Activated CD8-positive, alpha-beta memory T cell treated with anti-CD3 and anti-CD28 coated beads, Interleukin-2, amount 10 ng/mL, durations not matched to agents 7 days and 5 days (primary cell): ENCODE measurements around the gene SPRR4. TPM values are rescaled to one million over a fixed set of nuclear protein-coding genes. Genes with fewer than 3 reads are reported as not detected.

Experiments used
- ATAC-seq: fragments of 150-1000 bp; cut with Tn5 transposase; one replicate; pipeline ENCODE4 v1.10.0; 2021; ENCODE audit warnings: moderate library complexity
- CTCF ChIA-PET: fragments of 350-600 bp; sonication (Branson Sonifier 250); formaldehyde crosslinking; loops from one replicate; lab custom pipeline; 2021; ENCODE audit warnings: antibody characterized with exemption; lab: Charles Lee
- DNase-seq: peaks from one replicate; pipeline ENCODE4 v3.0.0-alpha.2; 2020
- H3K27ac Mint-ChIP-seq: one replicate; pipeline ENCODE4 v1.8.0; 2021; ENCODE audit warnings: mild to moderate bottlenecking, mixed read lengths
- H3K27me3 Mint-ChIP-seq: one replicate; pipeline ENCODE4 v1.8.0; 2021; ENCODE audit warnings: mixed read lengths
- H3K36me3 Mint-ChIP-seq: one replicate; pipeline ENCODE4 v1.8.0; 2021; ENCODE audit warnings: mild to moderate bottlenecking, mixed read lengths
- H3K4me1 Mint-ChIP-seq: one replicate; pipeline ENCODE4 v1.8.0; 2021; ENCODE audit warnings: mixed read lengths
- H3K4me3 Mint-ChIP-seq: one replicate; pipeline ENCODE4 v1.8.0; 2021; ENCODE audit warnings: mild to moderate bottlenecking, moderate library complexity, mixed read lengths
- H3K9me3 Mint-ChIP-seq: one replicate; pipeline ENCODE4 v1.8.0; 2022; ENCODE audit warnings: low read depth, mixed read lengths
- total RNA-seq, 2 experiments: library from RNA; stranded (reverse); gene quantifications; one replicate each; pipeline ENCODE4 v1.2.3, GENCODE V29; 2021

SPRR4 gene
- total RNA-seq, 2 experiments from 2014 or later, result not detected

- Mint-ChIP-seq H3K4me1 (no peaks in the 10 kb centered on the region), H3K27ac (no peak overlapping the region), H3K4me3 (no peak overlapping the region), H3K9me3 (no peaks in the 10 kb centered on the region), H3K27me3 (peaks cover 8% of the 10 kb centered on the region), H3K36me3 (no peaks in the 10 kb centered on the region)
- CTCF ChIA-PET, result no interaction called here
- ATAC-seq (no peak), DNase-seq (no peak)
Measured at GRCh38 chr1:152977614-152978013, 7.2 kb downstream of the SPRR4 start.

DNA sequence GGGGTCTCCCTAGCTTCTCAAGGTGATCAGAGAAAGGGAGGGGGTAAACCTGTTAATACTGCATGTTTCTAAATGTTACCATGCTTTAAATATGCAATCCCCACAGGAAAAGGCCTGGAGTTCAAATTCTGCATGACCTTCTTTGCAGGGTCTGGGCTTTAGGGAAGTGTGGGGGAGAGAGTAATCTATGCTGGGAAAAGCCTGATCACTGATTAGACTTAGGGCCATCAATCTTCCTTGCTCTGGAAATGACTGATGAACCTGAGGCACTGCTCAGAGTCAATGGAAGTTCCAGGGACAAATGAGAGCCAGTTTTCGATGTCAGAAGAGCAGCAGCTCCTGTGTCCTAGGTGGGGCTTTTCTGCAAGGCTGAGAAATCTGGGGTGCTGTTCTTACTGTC, 10.2 kb downstream of the SPRR4 start:
- no peak overlapping the region for H3K27ac Mint-ChIP-seq
- H3K36me3 Mint-ChIP-seq, result no peaks in the 10 kb centered on the region
- no peak for DNase-seq
- no peak overlapping the region for H3K4me3 Mint-ChIP-seq
- no peaks in the 10 kb centered on the region for H3K9me3 Mint-ChIP-seq
- peaks cover 10% of the 10 kb centered on the region for H3K27me3 Mint-ChIP-seq
- no peaks in the 10 kb centered on the region for H3K4me1 Mint-ChIP-seq
- CTCF ChIA-PET, result no interaction called here
- no peak for ATAC-seq

DNA sequence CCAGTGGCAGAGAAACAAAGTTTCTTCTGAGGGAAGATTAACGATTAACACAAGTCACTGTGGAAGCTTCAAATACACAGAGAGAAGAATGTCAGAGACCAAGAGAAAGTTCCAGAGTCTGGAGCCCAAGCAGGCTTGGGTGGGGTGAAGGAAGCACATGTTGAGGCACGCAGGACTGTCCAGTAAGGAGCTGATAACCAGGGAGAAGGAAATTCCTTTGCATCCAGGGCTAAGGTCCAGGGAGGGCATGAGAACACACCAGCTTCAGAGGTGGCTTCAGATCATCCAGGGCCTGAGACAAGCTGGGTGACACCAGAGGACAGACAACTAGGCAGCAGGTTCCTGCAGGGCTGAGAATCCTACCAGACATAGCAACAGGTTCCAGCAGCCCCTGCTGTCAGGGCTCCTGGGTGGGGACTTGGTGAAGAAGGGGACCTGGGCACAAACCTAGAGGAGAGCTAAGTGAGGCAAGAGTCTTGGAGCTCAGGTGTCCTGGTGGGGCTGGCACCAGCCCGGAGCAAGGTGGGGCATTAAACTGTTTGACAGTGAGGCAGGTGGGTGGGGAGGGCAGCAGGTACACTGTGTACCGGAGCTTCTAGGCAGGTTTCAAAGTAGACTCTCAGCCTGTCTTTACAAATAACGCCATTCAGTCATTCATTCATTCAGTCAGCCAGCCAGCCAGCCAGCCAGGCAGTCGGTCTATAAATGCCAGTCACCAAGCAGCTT, 10.9 kb downstream of the SPRR4 start:
- H3K36me3 Mint-ChIP-seq, result no peaks in the 10 kb centered on the region
- H3K4me1 Mint-ChIP-seq, result no peaks in the 10 kb centered on the region
- CTCF ChIA-PET, result no interaction called here
- H3K4me3 Mint-ChIP-seq, result no peak overlapping the region
- no peak for ATAC-seq
- no peak for DNase-seq
- H3K9me3 Mint-ChIP-seq, result no peaks in the 10 kb centered on the region
- H3K27ac Mint-ChIP-seq, result no peak overlapping the region
- peaks cover 6% of the 10 kb centered on the region for H3K27me3 Mint-ChIP-seq

- H3K27ac Mint-ChIP-seq, result no peak overlapping the region
- no peaks in the 10 kb centered on the region for H3K4me1 Mint-ChIP-seq
- H3K9me3 Mint-ChIP-seq, result no peaks in the 10 kb centered on the region
- DNase-seq, result no peak
- ATAC-seq, result no peak
- peaks cover 6% of the 10 kb centered on the region for H3K27me3 Mint-ChIP-seq
- no peaks in the 10 kb centered on the region for H3K36me3 Mint-ChIP-seq
- no peak overlapping the region for H3K4me3 Mint-ChIP-seq
- CTCF ChIA-PET, result no interaction called here
Measured at GRCh38 chr1:152982076-152982475, 11.6 kb downstream of the SPRR4 start.

GRCh38 chr1:152983234-152983633, 12.8 kb downstream of the SPRR4 start:
- no peak overlapping the region for H3K27ac Mint-ChIP-seq
- no peak for DNase-seq
- no peaks in the 10 kb centered on the region for H3K36me3 Mint-ChIP-seq
- peaks cover 10% of the 10 kb centered on the region for H3K27me3 Mint-ChIP-seq
- no peaks in the 10 kb centered on the region for H3K4me1 Mint-ChIP-seq
- CTCF ChIA-PET, result no interaction called here
- no peak overlapping the region for H3K4me3 Mint-ChIP-seq
- H3K9me3 Mint-ChIP-seq, result no peaks in the 10 kb centered on the region
- no peak for ATAC-seq

- no peaks in the 10 kb centered on the region for H3K4me1 Mint-ChIP-seq
- DNase-seq, result no peak
- ATAC-seq, result no peak
- H3K4me3 Mint-ChIP-seq, result no peak within 1 kb of the TSS
- H3K27me3 Mint-ChIP-seq, result peaks cover 15% of the 10 kb centered on the region
- CTCF ChIA-PET, result no interaction called here
- H3K9me3 Mint-ChIP-seq, result no peaks in the 10 kb centered on the region
- no peak within 1 kb of the TSS for H3K27ac Mint-ChIP-seq
- H3K36me3 Mint-ChIP-seq, result no peaks in the 10 kb centered on the region
Measured at GRCh38 chr1:152983743-152984142, 13.3 kb downstream of the SPRR4 start, which contains the start of gene SPRR1A. SPRR1A (plus strand) TSS chr1:152984081; CDS start chr1:152985231, 1,150 bp downstream.

- no peak overlapping the region for H3K27ac Mint-ChIP-seq
- no peaks in the 10 kb centered on the region for H3K4me1 Mint-ChIP-seq
- CTCF ChIA-PET, result no interaction called here
- DNase-seq (no peak), ATAC-seq (no peak)
- H3K4me3 Mint-ChIP-seq, result no peak overlapping the region
- no peaks in the 10 kb centered on the region for H3K9me3 Mint-ChIP-seq
- no peaks in the 10 kb centered on the region for H3K36me3 Mint-ChIP-seq
- peaks cover 17% of the 10 kb centered on the region for H3K27me3 Mint-ChIP-seq
Measured at GRCh38 chr1:152986578-152986977, 16.1 kb downstream of the SPRR4 start.

GRCh38 chr1:152993186-152993585, 22.7 kb downstream of the SPRR4 start:
- H3K27me3 Mint-ChIP-seq, result peaks cover 11% of the 10 kb centered on the region
- no peaks in the 10 kb centered on the region for H3K4me1 Mint-ChIP-seq
- H3K36me3 Mint-ChIP-seq, result no peaks in the 10 kb centered on the region
- DNase-seq, result no peak
- no peak for ATAC-seq
- H3K9me3 Mint-ChIP-seq, result no peaks in the 10 kb centered on the region
- H3K4me3 Mint-ChIP-seq, result no peak overlapping the region
- H3K27ac Mint-ChIP-seq, result no peak overlapping the region
- CTCF ChIA-PET, result no interaction called here

DNA sequence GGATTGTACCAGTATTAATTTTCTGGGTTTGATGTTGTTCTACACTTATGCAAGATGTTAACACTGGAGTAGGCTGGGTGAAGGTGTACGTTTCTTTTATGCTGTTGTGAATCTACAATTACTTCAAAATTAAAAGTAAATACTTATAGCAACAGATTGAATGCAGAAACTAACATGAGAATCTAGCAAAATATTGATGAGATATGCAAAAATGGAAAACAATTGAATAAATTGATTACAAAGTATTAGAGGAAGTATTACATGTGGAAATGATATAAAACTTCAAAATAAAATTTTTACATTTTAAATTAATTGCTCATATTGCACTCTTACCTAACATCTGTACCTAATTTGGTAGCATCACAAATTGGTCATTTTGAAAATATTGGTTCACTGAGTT, 25.4 kb downstream of the SPRR4 start:
- no peak overlapping the region for H3K27ac Mint-ChIP-seq
- H3K27me3 Mint-ChIP-seq, result no peaks in the 10 kb centered on the region
- no peaks in the 10 kb centered on the region for H3K4me1 Mint-ChIP-seq
- DNase-seq, result no peak
- H3K36me3 Mint-ChIP-seq, result no peaks in the 10 kb centered on the region
- H3K9me3 Mint-ChIP-seq, result no peaks in the 10 kb centered on the region
- ATAC-seq, result no peak
- H3K4me3 Mint-ChIP-seq, result no peak overlapping the region
- CTCF ChIA-PET, result no interaction called here

- DNase-seq, result no peak
Measured at GRCh38 chr1:152996633-152997400, 26.4 kb downstream of the SPRR4 start.

GRCh38 chr1:152997901-152998300, 27.5 kb downstream of the SPRR4 start:
- DNase-seq (no peak), ATAC-seq (no peak)
- H3K36me3 Mint-ChIP-seq, result no peaks in the 10 kb centered on the region
- H3K27me3 Mint-ChIP-seq, result no peaks in the 10 kb centered on the region
- no peak overlapping the region for H3K27ac Mint-ChIP-seq
- H3K4me1 Mint-ChIP-seq, result no peaks in the 10 kb centered on the region
- no peaks in the 10 kb centered on the region for H3K9me3 Mint-ChIP-seq
- no peak overlapping the region for H3K4me3 Mint-ChIP-seq
- CTCF ChIA-PET, result no interaction called here

More at GRCh38 chr1:152996633-152997400, 26.4 kb downstream of the SPRR4 start:
- no peak for ATAC-seq
- no peak overlapping the region for H3K4me3 Mint-ChIP-seq
- H3K27ac Mint-ChIP-seq, result no peak overlapping the region
- H3K9me3 Mint-ChIP-seq, result no peaks in the 10 kb centered on the region
- H3K36me3 Mint-ChIP-seq, result no peaks in the 10 kb centered on the region
- CTCF ChIA-PET, result no interaction called here
- H3K27me3 Mint-ChIP-seq, result no peaks in the 10 kb centered on the region
- no peaks in the 10 kb centered on the region for H3K4me1 Mint-ChIP-seq

DNA sequence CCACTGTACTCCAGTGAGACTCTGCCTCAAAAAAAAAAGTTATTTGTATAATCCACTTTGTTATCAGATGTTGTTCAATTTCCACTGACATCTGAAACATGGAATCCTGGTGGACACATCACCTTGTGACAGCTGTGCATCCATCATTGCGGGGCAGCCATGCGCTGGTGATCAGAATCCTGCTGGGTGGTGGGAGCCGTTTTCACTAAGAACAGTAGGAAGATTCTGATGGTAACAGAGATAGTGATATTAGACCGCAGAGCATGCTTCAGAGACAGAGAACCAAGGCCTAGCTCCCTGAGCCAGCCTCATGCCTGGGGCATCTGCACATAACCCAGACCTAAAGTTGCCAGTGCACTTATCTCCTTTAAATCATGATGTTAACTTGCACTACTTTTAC, 28.0 kb downstream of the SPRR4 start:
- Mint-ChIP-seq H3K36me3 (no peaks in the 10 kb centered on the region), H3K4me1 (no peaks in the 10 kb centered on the region), H3K27ac (no peak overlapping the region), H3K27me3 (no peaks in the 10 kb centered on the region), H3K9me3 (no peaks in the 10 kb centered on the region), H3K4me3 (no peak overlapping the region)
- no peak for ATAC-seq
- CTCF ChIA-PET, result no interaction called here
- DNase-seq, result no peak

DNA sequence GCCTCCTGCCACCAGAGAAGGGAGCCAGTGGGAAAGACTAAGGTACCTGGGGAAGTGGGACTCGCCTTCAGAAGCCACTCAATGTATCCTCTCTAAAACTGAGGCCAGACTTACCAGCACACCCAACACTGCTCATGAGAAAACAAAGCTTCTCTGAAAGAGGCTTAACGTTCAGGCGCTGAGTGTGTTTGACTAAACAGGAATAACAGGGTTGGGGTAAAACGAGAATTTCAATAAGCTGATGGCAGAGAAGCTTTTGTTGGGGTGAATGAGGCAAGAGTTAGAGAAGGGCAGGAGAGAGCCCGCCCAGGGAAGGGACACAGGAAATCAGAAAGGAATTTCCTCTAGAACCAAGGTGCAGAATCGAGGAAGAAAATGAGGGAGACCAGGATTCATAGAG, 29.4 kb downstream of the SPRR4 start:
- CTCF ChIA-PET, result no interaction called here
- Mint-ChIP-seq H3K4me1 (no peaks in the 10 kb centered on the region), H3K27ac (no peak overlapping the region), H3K9me3 (no peaks in the 10 kb centered on the region), H3K27me3 (no peaks in the 10 kb centered on the region), H3K36me3 (no peaks in the 10 kb centered on the region), H3K4me3 (no peak overlapping the region)
- no peak for DNase-seq
- ATAC-seq, result no peak

GRCh38 chr1:153000294-153000693, 29.8 kb downstream of the SPRR4 start:
- Mint-ChIP-seq H3K36me3 (no peaks in the 10 kb centered on the region), H3K4me3 (no peak overlapping the region), H3K27me3 (no peaks in the 10 kb centered on the region), H3K9me3 (no peaks in the 10 kb centered on the region), H3K27ac (no peak overlapping the region), H3K4me1 (no peaks in the 10 kb centered on the region)
- ATAC-seq, result no peak
- no peak for DNase-seq
- CTCF ChIA-PET, result no interaction called here
